Suppressor macrophage (primary cell): ENCODE data around the gene PLCD3.
A peak's percentile ranks its signal among the peaks of the same experiment; 100 is the strongest.

ENCODE experiments used
- DNase-seq, 4 experiments: peaks; one replicate each; pipeline ENCODE4 v3.0.0-alpha.2; 2020 to 2022

Gene PLCD3

DNA sequence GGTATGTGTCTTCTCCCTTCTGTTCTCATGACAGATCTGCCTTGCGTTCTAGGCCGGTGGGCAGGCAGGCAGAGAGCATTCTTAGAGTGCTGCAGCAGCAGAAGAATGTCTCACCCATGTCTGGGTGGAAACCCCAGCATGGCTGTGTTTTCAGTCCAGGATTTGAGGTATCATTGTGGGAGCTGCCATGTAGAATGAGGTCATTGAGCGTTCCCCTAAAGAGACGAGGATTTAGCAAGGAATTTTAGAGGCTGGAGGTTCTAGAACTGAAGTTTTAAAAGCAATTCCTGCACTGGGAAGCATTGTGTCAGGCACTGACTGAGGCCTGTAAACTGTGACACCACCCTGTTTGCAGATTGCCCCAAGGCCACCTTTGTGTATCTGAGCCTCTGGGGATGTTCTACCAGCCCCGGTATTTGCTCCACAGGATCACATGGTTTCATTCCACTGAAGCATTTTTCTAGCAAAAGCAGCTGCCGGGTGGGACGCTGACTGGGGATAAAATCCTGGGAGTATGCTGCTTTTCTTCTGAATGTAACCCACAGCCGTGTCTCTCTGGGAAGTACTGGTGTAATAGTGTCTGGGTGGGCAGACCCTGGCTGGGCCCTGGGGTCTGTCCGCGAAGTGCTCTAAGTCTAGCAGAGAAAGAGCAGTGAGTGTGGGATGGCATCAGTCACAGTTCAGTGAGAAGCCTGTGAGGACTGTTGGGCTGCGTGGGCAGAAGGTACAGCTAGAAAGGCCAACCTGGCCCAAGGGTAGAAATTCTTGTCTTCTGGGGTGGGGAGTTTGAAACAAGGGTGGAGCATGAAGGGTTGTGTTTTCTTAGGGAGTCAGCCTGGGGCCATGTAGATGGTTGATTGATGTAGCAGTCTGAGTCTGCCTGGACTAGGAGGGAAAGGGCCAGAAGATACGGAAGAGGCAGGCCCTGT, 30.2 kb downstream of the PLCD3 start:
- no peak for DNase-seq

DNA sequence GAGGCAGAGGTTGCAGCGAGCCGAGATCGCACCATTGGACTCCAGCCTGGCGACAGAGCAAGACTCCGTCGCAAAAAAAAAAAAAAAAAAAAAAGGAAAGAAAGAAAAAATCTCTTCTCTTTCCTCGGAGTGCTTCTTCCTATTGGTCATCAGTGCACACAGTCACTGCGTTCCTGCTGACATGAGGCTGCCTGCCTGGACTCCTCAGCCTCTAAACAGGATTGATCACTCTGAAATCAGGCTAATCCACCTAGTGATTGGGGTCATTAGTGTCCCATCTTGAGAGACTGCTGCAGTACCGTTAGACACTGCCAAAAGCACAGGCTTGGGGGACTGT, 30.8 kb downstream of the PLCD3 start:
- no peak for DNase-seq

DNA sequence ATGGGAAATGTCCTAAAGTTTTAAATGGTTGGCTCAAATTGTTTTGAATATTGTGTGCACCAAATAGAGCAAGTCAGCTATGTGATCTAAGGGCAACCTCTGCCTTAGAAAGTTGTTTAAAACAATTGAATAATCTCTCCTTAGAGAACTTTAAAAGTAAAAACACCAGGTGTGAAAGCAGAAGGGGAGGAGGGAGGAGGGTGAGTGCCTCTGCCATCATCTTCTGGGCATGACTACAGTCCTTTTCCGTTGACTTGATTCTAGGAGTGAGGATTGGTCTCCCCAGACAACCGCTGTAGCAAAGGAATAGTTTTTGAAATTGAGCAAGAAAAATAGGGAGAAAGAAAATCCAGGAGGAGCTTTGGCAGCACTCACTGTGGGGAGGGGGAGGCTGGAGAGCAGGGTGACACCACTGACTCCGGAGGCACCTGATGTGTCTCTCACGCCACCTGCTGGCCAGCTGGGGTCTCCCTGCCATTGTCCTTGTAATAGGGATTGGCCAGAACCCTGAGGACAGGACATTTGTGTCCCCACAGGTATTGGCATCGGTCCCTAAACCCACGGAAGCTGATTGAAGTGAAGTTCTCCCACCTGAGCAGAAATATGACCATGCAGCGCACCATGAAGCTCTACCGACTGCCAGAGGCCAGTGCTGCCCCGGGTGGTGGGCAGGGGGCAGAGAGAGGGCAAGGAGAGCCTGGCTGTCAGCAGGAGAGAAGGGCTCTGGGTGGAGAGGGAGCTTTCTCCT, 33.3 kb downstream of the PLCD3 start:
- peak; percentile 70 to 88 (median 84) for DNase-seq

DNA sequence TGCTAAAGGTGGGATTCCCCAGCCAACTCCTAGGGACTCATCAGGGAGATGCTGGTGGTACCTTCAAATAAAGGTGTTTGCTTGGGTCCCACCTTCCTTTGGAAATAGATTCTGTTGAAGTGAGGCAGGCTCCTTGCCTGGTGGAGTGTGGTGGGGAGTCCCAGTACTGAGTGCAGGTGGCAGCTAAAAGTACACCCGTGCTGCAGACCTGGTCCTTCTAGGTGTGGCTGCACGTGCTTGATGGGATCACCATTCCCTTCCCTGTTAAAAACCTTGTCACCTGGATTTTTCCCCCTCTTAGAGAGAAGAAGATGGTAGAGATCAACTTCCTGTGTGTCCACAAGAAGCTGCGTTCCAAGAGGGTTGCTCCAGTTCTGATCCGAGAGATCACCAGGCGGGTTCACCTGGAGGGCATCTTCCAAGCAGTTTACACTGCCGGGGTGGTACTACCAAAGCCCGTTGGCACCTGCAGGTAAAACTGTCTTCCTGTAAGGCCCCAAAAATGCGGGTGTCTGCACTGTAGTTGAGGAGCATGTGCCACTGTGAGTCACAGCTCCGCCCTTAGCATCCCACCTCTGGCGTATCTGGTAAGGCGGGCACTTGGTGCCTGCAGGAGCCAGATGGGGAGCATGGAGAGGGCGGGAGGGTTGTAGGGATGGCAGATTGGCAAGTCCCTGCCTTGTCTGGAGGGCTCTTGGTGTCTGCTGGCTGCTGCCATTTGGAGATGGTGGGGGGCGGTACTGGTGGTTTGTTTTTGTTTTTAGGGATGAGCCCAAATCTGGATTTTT, 34.0 kb downstream of the PLCD3 start:
- no peak for DNase-seq

DNA sequence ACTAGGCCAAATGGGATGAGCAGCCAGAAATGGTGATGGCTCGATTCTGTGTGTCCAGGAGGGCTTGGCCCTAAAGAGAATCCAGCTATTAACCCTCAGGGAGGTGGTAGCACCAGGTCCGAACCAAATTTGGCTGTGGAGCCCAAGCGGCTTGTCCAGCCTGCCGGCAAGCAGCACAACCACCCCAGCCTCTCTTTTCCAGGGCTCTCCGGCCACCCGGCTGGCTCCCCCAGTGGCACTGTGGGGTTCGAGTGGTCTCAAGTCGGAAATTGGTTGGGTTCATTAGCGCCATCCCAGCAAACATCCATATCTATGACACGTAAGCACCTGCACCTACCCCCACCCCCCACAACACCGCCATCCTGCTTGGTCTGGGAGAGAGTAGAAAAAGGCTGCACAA, 35.4 kb downstream of the PLCD3 start:
- no peak for DNase-seq

DNA sequence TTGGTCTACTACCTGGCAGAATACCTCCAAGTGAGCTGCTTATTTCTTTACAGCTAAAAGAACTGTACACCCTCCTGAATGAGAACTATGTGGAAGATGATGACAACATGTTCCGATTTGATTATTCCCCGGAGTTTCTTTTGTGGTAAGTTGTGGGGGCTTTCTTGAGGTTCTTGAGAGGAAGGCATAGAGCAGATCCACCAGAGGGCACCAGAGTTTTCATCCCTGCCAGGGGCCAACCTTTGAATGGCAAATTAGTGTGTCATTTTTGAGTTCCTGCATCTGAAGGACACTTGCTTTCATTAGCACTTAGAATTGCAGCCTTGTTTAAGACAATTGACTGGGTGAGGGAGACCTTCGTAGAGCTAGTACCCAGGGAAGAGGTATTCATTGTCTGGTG, 36.2 kb downstream of the PLCD3 start:
- peak in 3 of 4 experiments; percentile 24 to 38 (median 26) for DNase-seq

DNA sequence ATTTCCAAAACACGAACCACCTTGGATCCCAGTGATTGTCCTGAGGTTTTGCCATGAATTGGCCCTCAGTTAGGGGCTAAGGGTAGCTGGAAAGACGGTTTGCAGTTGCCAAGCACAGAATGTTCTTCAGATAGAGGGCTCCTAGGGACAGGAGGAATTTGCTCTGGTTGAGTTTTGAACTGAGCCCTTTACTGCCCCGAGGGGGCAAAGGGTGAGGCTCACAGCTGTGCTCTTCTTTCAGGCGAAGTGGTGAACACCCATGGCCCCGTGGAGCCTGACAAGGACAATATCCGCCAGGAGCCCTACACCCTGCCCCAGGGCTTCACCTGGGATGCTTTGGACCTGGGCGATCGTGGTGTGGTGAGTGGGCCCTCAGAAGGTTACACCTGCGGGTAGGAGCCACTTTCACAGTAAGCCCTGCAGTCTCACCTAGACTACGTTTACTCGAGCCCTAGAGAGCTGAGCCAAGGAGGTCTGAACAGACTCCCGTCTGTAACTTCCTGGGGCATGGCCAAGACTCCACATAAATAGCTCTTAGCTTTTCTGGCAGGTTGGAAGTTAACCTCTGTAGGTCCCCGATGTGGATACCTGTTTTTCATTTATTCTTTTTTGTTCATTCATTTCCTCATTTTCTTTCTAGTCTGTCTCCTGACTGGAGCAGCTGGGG, 38.7 kb downstream of the PLCD3 start:
- no peak for DNase-seq

DNA sequence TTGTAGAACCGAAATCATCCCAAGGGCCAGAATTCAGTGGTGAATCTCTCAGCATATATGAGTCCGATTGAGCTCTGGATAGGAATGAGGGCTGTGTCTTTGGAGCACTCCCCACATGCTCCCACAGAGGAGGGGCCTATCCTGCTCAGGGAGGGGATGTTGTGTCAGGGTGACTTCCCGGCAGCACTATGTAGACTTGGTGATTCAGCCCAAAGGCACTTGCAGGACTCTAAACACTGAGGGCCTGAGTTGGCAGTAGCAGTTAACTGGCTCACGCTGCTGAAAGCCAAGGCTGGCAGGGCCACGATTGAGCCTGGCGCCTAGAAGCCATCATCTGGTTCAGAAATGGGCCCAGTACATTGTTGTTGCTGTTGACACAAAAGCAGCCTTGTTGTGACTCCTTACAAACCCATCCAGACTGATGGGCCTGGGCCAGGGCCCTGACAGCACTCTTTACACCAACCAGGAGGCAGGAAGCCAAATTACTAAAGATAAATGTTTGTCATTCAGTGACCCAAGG, 39.3 kb downstream of the PLCD3 start:
- DNase-seq: no peak

DNA sequence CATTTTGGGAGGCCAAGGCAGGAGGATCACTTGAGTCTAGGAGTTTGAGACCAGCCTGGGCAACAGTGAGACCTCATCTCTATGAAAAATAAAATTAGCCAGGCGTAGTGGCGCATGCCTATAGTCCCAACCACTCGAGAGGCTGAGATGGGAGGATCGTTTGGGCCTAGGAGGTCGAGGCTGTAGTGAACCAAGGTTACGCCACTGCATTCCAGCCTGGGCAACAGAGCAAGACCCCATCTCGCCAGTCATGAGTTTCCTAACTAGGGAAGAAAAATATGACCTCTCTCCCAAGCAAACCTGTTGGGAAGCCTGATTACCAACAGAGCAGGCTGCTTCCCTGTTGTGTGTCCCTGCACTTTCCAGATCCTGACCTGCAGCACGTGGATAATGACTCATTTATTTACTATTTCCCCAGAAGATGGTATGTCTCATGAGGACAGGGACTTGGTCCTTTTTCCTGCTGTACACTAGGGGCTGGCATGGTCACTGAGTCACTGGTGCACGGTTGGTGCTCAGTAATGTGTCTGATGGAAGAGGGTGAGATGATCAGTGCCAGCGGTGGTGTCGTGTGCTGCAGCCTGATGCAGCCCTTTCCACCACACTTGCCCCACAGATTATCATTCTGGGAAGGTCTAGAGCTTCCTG, 40.4 kb downstream of the PLCD3 start:
- no peak for DNase-seq

DNA sequence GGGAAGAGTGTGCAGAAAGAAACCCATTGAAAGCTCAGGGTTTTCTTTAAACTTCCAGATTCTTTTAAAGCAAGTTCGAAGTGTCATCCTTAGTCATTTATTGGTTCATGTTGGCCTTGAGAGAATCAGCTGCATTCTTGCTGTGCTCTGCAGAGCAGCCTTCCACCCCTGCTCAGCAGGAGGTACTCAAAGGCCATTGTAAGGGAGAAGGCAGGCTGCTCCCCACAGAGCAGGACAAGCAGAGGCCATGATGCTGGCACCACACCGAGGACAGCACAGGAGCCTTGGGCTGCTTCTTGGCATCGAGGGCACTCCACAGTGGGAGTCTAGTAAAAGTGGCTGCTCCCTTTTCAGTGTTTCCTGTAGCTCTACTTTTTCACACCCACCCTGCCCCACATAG, 41.6 kb downstream of the PLCD3 start:
- DNase-seq: no peak

DNA sequence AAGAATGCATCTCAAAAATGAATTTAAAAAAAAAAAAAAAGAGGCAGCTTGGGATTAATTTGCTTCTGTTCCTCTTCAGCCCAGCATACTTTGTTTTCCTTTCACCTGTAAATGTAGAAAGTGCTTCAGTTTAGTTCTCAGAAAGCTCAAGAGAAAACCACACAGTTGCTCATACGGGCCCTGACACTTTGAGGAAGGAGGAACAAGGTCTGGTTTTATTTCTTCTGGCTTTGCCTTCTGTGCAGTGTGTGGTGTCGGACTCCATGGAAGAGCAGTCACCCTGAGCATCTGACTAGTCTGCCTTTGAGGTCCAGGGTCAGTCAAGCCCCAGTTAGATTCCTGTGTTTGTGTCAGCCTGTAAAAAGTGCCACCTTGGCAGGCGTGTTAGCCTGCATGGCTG, 43.6 kb downstream of the PLCD3 start:
- DNase-seq: no peak

DNA sequence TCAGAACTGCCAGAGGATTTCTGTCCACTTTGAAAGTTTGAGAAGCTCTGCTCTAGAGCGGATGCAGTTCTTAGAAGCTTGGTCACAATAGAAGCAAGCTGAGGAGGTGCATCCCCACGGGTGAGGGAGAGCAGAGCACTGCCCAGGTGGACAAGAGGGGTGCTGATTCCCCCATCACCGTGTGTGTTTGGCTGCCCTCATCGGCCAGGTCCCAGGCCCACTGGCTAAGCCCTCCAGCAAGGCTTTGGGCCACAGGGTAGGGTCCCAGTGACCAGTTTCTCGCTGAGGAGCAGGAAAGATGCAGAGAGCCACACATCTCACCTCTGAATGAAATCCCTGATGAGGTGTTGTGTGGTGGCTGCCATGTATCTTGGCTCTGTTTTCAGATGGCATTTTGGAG, 44.3 kb downstream of the PLCD3 start:
- no peak for DNase-seq

DNA sequence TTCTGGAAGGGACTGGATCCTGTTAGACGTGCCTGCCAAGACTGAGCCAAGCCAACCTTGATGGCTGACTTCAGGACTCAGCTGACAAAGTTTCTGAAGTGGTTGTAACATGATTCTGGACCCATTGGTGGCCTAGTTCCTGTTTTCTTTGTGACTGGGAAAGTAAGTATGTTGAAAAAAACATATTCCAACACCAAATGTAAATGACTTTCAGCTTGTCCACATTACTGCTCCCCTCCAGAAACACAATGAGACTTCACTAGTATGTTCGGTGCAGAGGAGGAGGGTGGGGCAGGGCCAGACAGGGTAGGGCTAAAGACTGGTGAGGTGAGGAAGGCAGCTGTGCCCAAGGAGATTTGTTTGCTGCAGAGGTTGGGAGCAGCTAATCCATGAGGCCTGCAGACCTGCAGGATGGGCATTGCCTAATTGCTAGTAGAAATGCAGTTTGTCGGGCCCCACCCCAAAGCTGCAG, 44.8 kb downstream of the PLCD3 start:
- peak in 1 of 4 experiments; percentile 12 for DNase-seq

DNA sequence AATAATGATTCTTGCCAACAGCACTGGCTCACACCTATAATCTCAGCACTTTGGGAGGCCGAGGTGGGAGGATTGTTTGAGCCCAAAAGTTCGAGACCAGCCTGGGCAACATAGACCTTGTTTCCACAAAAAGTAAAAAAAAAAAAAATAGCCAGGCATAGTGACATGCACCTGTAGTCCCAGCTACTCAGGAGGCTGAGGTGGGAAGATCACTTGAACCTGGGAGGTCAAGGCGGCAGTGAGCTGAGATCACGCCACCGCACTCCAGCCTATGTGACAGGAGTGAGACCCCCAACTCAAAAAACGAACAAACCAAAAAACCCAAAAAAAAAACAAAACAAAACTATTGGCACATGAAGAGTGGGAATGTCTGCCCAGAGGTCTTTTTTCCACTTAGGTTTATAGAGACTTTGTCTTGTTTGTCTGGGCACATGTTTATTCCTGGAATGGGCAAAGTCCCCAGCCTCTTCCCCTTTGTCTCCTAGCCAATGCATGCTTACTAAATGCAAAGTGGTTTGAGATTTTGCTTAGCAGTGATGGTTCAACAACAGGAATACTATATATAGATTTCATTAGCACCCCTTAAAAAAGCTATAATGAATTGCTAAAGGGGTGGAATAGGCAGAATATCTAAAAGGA, 45.3 kb downstream of the PLCD3 start:
- no peak for DNase-seq

DNA sequence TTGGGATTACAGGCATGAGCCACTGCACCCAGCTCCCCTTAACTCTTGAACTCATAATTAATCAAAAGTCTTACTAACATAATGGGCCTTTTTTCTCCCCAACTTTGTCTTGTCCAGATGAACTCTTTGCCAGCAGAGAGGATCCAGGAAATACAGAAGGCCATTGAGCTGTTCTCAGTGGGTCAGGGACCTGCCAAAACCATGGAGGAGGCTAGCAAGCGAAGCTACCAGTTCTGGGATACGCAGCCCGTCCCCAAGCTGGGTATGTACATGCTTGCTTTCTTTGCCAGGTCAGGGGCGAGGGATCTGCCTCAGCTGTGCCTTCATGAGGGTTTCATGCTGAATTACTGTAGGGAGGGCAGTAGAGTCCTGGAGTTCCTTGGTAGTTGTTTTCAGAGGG, 45.9 kb downstream of the PLCD3 start:
- DNase-seq: no peak

DNA sequence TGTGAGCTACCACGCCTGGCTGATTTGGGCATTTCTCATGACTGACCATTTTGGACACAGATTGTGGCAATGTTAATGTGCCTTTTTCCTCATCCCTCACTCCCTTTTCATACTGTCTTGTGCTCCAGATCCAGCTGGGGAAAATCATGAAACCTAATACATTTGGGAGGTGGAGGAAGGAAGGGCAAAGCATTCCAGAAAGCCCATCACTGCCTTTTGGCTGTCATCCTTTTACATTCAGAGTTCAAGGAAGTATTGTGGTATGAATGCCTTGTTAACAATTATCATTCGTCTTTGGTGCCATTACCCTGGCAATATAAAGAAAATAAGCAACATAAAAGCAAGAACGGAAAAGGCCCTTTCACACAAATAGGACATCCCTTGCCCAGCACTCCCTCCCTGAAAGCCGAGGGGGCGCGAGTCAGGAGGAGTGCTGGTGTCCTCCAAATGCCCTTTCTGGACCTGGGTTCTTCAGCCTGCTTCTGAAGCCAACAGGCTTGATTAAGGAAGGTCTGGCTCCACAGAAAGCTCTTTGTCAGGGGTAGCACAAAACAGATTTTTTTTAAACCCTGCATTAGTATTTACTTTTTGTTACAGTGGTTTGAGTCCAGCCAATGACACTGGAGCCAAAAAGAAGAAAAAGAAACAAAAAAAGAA, 51.1 kb downstream of the PLCD3 start:
- no peak for DNase-seq

DNA sequence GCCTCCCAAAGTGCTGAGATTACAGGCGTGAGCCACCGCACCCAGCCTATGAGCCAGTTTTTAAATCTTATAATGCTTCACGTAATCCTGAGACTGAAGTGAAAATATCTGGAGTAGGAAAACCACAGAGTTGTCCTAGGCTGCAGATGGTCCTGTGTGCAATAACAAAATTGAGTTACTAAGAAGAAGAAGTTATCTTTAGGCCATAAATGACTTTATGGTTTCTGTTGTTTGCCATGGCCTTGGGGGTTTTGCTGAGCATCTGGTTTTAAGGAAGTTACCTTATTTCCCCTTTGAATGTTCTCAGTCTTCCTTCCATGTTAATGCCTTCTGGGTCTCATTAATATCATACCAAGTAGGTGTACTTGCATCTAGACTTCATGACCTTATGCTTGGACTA, 54.7 kb downstream of the PLCD3 start:
- peak; percentile 52 to 74 (median 62) for DNase-seq

DNA sequence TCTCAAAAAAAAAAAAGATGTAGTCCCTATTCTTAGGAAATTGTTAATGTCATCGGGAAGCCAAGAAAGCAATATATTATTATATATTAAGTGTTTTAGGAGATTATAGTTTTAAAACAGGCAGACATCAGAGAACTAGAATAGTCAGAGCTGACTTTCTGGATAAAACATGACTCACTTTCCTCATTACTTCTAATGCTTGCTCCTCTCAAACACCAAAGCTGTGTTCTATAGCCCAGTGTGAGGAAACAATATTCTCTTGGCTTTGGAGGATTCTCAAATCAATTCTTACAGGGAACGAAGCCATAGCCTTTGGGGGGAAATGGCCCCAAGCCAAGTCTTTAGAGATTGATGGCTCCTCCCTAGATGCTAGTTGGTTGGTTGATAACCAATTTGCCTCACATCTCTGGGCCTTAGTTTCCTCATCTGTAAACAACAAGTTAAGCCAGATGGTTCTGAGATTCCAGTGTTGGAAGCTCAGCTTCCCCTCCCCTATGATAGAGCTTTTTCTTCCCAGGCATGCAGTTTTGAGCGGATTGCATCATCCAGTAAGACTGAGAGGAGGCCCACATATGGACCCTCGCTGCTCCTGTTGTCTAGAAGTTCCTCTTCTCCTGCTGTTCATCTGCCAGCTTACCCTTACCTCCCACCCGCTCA, 58.8 kb downstream of the PLCD3 start:
- DNase-seq: peak in 1 of 4 experiments; percentile 34

DNA sequence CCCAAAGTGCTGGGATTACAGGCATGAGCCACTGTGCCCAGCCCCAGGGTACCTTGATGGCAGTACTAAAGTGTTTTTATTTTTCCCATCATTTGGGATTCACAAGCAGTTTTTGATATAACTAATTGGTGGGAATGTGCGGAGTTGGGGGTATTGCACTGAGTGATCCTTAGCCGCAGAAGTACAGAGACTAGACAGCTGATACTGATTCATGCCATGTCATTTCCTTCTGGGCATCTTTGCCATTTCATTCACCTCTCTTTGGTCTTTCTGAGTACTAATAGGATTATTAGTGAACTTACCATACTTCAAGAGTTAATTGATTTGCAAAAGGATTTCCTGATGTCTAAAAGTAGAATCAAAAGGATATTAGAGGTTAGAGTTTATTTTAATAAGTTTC, 61.5 kb downstream of the PLCD3 start:
- peak in 1 of 4 experiments; percentile 15 for DNase-seq

DNA sequence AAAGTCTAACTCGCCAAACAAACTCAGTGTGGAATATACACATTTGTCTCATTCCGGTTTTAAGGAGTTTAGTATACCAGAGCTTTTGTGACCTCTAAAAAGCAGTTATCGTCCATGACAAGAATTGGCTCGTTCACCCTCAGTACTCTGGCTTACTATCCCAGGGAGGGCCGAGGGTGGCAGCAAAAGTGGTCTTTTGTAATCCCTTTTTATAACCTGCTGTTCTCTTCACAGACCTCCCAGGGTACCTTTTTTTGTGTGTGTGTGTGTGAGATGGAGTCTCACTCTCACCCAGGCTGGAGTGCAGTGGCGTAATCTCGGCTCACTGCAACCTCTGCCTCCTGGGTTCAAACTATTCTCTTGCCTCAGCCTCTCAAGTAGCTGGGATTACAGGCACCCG, 62.3 kb downstream of the PLCD3 start:
- DNase-seq: no peak
